Measurements from ENCODE around the gene PARS2.

The PARS2 gene

DNA sequence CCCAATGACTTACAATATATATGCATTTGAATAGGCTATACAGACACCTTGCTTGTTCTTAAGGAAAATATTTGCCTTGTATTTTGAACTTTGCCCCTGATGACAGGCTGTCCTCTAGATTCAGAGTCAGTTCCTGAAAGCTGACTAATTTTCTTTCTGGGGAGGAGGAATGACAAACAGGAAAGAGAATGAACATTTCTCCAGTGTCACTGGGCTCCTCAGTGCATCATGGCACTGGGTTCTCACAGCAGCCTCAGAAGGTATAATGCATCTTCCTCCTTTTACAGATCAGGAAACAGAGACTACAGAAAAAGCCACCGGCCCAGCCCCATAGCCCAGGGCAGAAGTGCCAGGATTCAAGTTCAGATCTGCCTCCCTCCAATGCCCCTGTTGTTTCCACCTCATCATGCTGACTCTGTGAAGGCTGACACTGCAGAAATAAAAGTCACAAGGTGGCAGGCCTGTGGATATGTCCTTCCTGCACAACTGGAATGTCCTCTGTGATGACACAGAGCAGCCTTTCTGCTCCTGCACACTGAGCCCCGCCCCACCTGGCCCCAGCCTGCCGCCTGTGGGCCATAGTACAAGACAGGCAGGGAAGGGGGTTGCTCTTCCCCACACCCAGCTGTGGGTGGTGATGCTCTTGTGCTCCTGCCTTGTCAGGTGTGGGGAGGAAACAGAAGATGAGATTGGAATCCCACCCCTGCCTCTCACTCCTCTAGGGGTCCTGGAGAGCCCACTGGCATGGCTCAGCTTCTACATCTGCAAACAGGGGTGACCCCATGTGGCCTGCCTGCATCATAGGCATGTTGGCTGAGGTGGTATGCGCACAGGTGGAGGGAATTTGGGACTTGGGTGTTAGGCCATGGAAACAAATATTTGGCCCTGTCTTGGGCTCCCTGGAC lies 30.4 kb upstream of the PARS2 start:
- TF ChIP-seq GATA2 (IDR thresholded peaks at IDR 0.05; ENCODE audit: low read depth, low read length) (no peak), GATA3 (IDR thresholded peaks at IDR 0.05; ENCODE audit: low read depth, low read length) (no peak)

DNA sequence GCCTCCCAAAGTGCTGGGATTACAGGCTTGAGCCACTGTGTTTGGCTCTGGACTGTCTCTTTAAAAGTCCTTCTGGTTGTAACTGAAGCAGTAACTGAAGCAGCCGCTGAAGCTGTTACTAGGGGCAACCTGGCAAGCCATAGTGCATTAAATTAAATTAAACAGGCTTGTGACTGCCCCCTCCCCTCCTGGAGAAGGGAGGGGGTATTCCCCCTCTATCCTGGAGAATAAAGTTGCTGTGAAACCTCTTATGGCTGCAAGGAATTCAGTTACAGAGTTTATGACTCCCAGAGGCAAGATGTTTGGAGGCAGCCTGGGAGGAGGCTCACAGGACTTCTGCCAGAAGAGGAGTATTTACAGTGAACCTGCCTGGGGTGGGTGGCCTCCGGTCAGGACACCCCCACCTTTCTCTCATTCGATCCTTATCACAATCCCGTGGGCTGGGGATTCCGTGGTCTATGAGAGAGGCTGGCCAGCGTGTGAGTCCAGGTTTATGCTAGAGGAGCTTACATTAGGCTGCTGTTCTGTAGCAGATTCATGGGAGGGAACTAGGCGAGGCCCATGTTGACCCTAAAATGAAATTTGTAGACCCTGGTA lies 28.5 kb upstream of the PARS2 start:
- TF ChIP-seq GATA3 (IDR thresholded peaks at IDR 0.05; ENCODE audit: low read depth, low read length) = 0 out of 2 replicates have a peak, but pooled peaks have one; percentile 35
- peak; percentile 92 for TF ChIP-seq GATA2 (IDR thresholded peaks at IDR 0.05; ENCODE audit: low read depth, low read length)

DNA sequence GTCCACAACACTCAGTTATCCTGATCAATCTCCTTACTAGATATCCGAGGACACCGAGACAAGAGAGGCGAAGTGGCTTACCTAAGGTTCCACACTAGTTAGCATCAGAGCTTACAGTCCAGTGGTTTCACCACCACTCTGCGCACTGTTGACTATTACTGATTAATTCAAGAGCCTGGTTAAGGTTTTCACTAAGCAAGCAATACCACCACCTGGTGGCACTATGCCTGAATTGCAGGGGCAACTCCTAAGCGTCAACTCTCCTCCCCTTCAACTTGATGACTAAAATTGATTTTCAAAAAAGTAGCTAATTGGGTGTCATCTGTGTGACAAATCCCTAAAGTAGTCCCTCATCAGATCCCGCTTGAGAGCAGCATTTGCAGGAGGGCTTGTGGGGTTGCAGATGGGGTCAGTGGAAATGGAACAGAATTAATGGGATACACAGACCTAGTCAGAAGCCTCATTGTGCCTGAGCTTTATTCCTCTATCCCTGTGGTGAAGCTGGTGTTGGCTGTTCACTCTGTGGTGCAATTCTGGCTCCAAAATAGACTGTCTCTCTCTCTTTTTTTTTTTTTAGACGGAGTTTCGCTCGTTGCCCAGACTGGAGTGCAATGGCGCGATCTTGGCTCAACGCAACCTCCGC lies 27.7 kb upstream of the PARS2 start:
- TF ChIP-seq GATA2 (IDR thresholded peaks at IDR 0.05; ENCODE audit: low read depth, low read length) (no peak), GATA3 (IDR thresholded peaks at IDR 0.05; ENCODE audit: low read depth, low read length) (no peak)

DNA sequence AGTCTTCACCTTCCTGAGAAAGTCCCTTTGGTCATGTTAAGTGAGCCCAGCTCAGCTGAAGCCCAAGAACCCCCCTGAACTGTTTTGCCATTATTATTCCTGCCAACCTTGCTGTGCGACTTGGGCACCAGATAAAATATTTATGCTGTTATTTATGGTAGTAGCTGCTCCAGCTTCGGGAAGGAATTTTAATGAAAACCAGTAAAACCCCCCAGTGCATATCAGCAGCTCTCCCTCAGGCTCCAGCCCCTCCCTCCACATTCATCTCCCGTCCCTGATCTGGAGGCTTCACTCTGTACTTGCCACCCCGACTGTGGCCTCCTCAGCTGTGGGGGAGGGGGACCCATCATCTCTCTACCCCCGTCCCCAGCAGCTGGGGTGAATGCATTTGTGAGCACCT lies 24.1 kb upstream of the PARS2 start:
- TF ChIP-seq GATA3 (IDR thresholded peaks at IDR 0.05; ENCODE audit: low read depth, low read length) = no peak
- TF ChIP-seq GATA2 (IDR thresholded peaks at IDR 0.05; ENCODE audit: low read depth, low read length) = no peak

DNA sequence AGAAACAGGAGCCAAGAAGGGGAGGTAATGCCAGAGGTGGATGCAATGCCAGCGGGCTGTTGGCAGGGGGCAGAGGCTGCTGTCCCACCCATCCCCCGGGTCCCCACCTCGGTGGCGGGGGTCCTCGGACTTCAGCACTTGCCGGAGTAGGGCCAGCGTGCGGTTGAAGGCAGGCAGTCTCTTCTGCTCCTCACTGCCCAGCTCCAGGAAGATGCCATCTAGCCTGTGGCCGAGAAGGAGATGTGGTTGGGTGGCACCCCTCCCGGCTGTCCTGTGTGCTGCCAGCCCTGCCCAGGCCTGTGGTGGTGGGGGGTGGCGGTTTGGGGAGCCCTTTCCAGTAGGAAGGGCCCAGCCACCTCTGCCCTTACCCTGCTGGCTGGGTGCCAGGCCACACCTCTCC lies 23.3 kb upstream of the PARS2 start:
- TF ChIP-seq GATA2 (IDR thresholded peaks at IDR 0.05; ENCODE audit: low read depth, low read length) (no peak), GATA3 (IDR thresholded peaks at IDR 0.05; ENCODE audit: low read depth, low read length) (no peak)

DNA sequence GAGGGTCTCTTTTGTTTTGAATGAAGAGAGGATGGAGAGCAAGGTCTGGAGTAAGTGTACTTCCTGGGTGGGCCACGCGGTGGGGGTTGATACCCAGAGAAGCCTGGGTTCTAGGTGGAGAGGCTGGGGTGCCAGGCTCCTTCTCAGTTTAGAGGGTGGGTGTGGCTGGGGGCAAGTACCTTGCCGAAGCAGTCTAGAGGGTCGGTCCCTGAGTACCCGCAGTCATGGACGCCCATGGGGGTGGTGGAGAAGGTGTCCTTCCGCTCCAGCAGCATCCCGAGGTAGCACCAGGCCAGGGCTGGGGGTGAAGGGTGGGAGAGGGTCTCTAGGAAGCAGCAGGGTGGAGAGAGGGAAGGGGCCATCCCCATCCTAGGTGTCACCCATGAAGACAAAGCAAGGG lies 22.5 kb upstream of the PARS2 start:
- no peak for TF ChIP-seq GATA2 (IDR thresholded peaks at IDR 0.05; ENCODE audit: low read depth, low read length)
- no peak for TF ChIP-seq GATA3 (IDR thresholded peaks at IDR 0.05; ENCODE audit: low read depth, low read length)

DNA sequence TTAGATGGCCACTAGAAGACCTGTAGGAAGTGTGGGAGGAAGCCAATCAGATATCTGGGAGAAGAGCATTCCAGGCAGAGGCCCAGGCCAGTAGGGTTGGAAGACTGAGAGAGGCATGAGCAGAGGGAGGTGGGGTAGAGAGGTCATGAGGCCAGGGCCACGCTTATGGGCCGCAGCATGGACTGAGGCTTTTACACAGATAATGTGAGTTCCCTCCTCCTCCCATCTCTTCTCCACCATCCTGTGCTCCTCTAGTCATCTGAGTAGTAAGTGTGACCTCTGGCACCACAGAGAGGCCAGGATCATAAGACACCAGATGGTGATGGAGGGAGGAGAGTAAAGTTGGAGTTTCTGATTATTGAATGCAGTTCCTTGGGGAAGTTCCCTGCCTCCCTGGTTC lies 19.7 kb upstream of the PARS2 start:
- TF ChIP-seq GATA2 (IDR thresholded peaks at IDR 0.05; ENCODE audit: low read depth, low read length) = no peak
- no peak for TF ChIP-seq GATA3 (IDR thresholded peaks at IDR 0.05; ENCODE audit: low read depth, low read length)

DNA sequence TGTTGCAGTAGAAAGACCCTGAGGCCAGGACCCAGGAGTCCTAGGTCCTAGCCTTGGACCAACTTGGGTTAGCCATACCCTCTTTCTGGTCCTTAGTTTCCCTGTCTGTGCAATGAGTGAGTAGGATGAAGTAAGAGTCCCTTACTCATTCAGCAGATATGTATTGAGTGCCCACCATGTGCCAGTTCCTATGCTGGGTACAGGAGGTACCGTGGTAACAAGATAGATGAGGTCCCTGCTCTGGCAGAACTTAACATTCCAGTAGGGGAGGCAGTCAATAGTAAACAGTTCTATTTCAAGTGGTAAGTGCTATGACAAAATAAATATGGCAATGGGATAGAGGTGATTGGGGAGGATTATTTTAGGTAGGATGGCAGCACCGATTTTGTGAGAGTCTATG lies 18.3 kb upstream of the PARS2 start:
- TF ChIP-seq GATA3 (IDR thresholded peaks at IDR 0.05; ENCODE audit: low read depth, low read length) = no peak
- TF ChIP-seq GATA2 (IDR thresholded peaks at IDR 0.05; ENCODE audit: low read depth, low read length) = no peak

DNA sequence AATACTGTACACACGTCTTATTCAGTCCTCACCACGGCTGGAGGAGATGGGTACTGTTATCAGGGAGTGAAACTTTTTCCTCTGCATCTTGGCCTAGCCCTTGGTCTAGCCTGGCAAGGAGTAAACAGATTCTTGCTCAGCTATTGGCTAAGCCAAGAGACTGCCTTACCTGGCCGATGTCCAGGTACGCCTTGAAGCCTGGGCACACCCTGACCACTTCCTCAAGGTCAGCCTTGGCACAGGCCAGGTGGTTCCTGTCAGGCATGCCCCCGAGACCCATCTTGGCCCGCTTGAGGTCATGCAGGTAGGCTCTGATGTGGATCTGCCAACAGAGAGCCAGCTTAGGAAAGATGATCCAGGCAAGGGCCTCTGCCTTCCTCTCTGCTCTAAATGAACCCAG lies 17.8 kb upstream of the PARS2 start:
- TF ChIP-seq GATA3 (IDR thresholded peaks at IDR 0.05; ENCODE audit: low read depth, low read length) (no peak), GATA2 (IDR thresholded peaks at IDR 0.05; ENCODE audit: low read depth, low read length) (no peak)

DNA sequence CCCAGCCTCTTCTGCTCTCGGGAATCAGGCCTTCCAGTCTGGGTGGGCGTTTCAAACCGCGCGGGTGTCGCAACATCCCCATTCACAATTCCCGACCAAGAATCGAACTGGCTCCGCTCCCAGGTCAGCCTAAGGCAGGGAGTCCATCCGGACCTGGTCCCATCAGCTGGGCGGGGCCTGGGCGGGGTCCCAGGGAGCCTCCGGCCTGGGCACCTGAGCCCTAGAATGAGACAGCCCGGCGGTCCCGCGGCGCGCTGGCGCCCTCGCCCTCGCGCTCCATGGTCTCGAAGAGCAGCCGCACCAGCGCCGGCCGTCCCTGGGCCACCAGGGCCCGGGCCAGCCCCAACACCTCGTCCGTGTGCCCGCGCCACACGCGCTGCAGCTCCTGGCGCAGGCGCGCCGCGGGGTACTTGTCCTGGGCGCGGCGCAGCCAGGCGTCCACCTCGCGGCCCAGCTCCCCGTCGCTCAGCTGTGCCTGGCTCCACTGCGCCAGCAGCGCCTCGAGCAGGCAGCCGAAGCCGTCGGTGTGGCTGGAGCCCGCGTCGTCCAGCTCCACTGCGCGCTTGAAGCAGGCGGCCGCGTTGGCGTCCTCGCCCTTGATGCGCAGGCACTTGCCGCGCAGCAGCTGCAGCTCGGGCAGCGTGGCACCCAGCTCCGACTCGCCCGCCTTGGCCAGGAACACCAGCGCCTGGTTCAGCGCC lies 16.9 kb upstream of the PARS2 start:
- TF ChIP-seq GATA2 (IDR thresholded peaks at IDR 0.05; ENCODE audit: low read depth, low read length) = no peak

DNA sequence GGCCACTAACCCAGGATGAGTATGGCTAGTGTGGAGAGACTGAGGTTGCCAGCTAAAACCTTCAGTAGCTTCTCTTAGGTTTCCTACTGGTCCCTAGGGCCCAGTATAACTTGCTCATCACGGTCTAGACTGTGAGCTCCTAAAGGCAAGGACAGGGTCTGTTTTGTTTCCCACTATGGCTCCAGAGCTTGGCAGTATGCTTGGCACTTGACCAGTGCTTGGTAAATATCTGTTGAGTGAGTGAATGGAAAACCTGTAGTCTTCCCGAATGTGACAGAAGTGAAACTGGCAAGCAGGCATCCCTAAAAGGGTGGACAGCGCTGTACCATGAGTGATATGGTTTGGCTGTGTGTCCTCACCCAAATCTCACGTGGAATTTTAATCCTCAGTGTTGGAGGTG lies 13.1 kb upstream of the PARS2 start:
- TF ChIP-seq GATA3 (IDR thresholded peaks at IDR 0.05; ENCODE audit: low read depth, low read length) = no peak
- no peak for TF ChIP-seq GATA2 (IDR thresholded peaks at IDR 0.05; ENCODE audit: low read depth, low read length)

DNA sequence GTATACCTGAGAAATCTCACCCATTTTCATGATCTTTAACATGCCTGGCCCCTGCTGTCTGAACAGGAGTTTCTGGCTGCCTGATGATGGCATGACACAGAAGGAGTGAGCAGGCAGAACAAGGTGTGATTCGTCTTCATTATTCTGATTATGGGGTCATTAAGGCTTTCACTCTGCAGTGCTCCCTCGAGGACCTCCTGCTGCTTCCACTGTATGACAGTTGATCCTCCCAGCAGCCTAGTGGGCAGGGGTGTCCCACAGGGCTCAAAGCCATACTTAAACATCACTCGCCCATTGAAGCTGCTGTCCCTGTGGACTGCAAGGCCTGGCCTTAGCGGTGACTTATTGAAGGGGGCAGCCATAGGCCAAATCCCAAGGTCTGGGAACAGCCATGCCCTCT lies 12.7 kb upstream of the PARS2 start:
- no peak for TF ChIP-seq GATA3 (IDR thresholded peaks at IDR 0.05; ENCODE audit: low read depth, low read length)
- TF ChIP-seq GATA2 (IDR thresholded peaks at IDR 0.05; ENCODE audit: low read depth, low read length) = no peak

DNA sequence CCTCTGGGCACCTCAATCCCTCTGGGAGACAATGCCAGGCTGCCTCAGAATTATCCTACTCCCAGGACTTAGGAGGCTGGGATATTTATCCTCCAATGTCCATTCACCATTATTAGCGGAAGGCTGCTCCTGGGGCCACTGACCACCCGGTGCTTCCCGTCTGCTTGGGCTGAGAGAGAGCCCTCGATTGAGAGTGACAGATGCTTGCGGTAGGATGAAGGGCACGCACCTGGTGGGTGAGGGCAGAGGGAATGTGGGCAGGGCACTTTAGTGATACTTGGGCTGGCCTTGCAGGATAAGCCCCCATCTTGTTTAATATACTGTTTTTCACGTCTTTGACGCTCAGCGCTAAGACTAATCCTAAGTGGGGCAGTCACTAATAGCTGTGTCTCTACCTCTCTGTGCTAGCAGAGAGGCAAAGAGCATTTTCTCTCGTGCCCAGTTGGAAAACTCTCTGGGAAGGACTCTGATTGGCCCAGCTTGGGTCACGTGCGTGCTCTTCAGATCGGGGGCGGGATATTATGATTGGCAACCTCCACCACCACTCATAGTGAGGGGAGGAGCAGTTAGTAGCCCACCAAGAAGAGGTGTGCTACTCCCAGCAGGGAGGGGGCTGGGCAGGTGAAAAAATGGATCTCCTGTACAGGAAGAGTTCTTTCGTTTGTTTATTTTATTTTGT lies 10.6 kb upstream of the PARS2 start:
- TF ChIP-seq GATA2 (IDR thresholded peaks at IDR 0.05; ENCODE audit: low read depth, low read length) = no peak
- TF ChIP-seq GATA3 (IDR thresholded peaks at IDR 0.05; ENCODE audit: low read depth, low read length) = no peak

DNA sequence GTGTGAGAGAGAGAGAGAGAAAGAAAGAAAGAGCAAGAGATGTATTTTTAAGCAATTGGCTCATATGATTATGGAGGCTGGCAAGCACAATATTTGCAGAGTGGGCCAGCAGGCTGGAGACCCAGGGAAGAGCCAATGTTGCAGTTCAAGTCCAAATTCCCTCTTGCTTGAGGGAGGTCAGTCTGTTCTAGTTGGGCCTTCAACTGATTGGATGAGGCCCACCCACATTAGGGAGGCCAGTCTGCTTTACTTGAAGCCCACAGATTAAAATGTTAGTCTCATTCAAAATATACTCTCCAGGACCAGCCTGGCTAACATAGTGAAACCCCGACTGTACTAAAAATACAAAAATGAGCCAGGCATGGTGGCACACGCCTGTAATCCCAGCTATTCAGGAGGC lies 8.6 kb upstream of the PARS2 start:
- no peak for TF ChIP-seq GATA2 (IDR thresholded peaks at IDR 0.05; ENCODE audit: low read depth, low read length)
- TF ChIP-seq GATA3 (IDR thresholded peaks at IDR 0.05; ENCODE audit: low read depth, low read length) = no peak

Data from SH-SY5Y (cell line).